Mesenchymal stem cell (in vitro differentiated cells and primary cell): ENCODE measurements around the gene SKI.
A peak's percentile ranks its signal among the peaks of the same experiment; 100 is the strongest.

ENCODE experiments used
- DNase-seq: peaks from one replicate; pipeline ENCODE4 v3.0.0-alpha.2; 2013
- H2AFZ ChIP-seq: one replicate; pipeline ENCODE4 v1.6.1; 2013; ENCODE audit warnings: low read depth, mild to moderate bottlenecking, control low read depth, inconsistent platforms, low read length, moderate library complexity
- H2AK5ac ChIP-seq: 2 replicates; pipeline ENCODE4 v1.6.1; 2013; ENCODE audit warnings: low read length, moderate library complexity, mild to moderate bottlenecking, inconsistent platforms; ENCODE audit not compliant: severe bottlenecking
- H2BK120ac ChIP-seq: one replicate; pipeline ENCODE4 v1.6.1; 2013; ENCODE audit warnings: low read depth, mild to moderate bottlenecking, inconsistent platforms, low read length, moderate library complexity
- H2BK12ac ChIP-seq, 2 experiments: one replicate each; pipeline ENCODE4 v1.6.1; 2013; ENCODE audit warnings: inconsistent platforms in 2 of 2, low read length in 2 of 2, mild to moderate bottlenecking in 2 of 2, moderate library complexity in 2 of 2, control low read depth in 1 of 2
- H2BK15ac ChIP-seq: one replicate; pipeline ENCODE4 v1.6.1; 2013; ENCODE audit warnings: mild to moderate bottlenecking, low read depth, inconsistent platforms; ENCODE audit not compliant: poor library complexity, severe bottlenecking
- H2BK5ac ChIP-seq: 2 replicates; pipeline ENCODE4 v1.6.1; 2013; ENCODE audit warnings: low read depth, mild to moderate bottlenecking, low read length, control low read depth, inconsistent platforms; ENCODE audit not compliant: poor library complexity, severe bottlenecking
- H3K14ac ChIP-seq, 2 experiments: one replicate each; pipeline ENCODE4 v1.6.1; 2013; ENCODE audit warnings: inconsistent platforms in 2 of 2, low read length in 2 of 2, control low read depth in 1 of 2, mild to moderate bottlenecking in 1 of 2, moderate library complexity in 1 of 2
- H3K18ac ChIP-seq, 2 experiments: one replicate each; pipeline ENCODE4 v1.6.1; 2013; ENCODE audit warnings: inconsistent platforms in 2 of 2, low read length in 2 of 2, control low read depth in 1 of 2, low read depth in 1 of 2, mild to moderate bottlenecking in 1 of 2
- H3K23ac ChIP-seq, 2 experiments: one replicate each; pipeline ENCODE4 v1.6.1; 2013; ENCODE audit warnings: inconsistent platforms in 2 of 2, low read length in 2 of 2, mild to moderate bottlenecking in 2 of 2, moderate library complexity in 2 of 2, control low read depth in 1 of 2
- H3K27ac ChIP-seq: 2 replicates; pipeline ENCODE4 v1.5.1; 2013; ENCODE audit warnings: mild to moderate bottlenecking, moderate library complexity, low read length, control low read depth, inconsistent platforms; ENCODE audit not compliant: poor library complexity, severe bottlenecking
- H3K27me3 ChIP-seq, 2 experiments: 2 replicates each; pipeline versions ENCODE4 v1.6.1 to v1.7.0; 2013; ENCODE audit warnings: low read length in 2 of 2, mild to moderate bottlenecking in 2 of 2, moderate library complexity in 2 of 2, control low read depth in 1 of 2, inconsistent platforms in 1 of 2; ENCODE audit not compliant: control insufficient read depth in 1 of 2, insufficient read depth in 1 of 2
- H3K36me3 ChIP-seq, 2 experiments: 2 replicates each; pipeline versions ENCODE4 v1.6.1 to v1.7.0; 2013; ENCODE audit warnings: low read length in 2 of 2, control low read depth in 1 of 2, inconsistent platforms in 1 of 2, low read depth in 1 of 2, mild to moderate bottlenecking in 1 of 2; ENCODE audit not compliant: insufficient read depth in 2 of 2, control insufficient read depth in 1 of 2
- H3K4ac ChIP-seq, 2 experiments: one replicate each; pipeline ENCODE4 v1.6.1; 2013; ENCODE audit warnings: inconsistent platforms in 2 of 2, low read length in 2 of 2, mild to moderate bottlenecking in 2 of 2, moderate library complexity in 2 of 2, control low read depth in 1 of 2, low read depth in 1 of 2
- H3K4me1 ChIP-seq: 2 replicates; pipeline ENCODE4 v1.6.1; 2013; ENCODE audit warnings: low read depth, low read length, control low read depth; ENCODE audit not compliant: control insufficient read depth, insufficient read depth
- H3K4me2 ChIP-seq: 2 replicates; pipeline ENCODE4 v1.6.1; 2013; ENCODE audit warnings: low read length, mild to moderate bottlenecking, inconsistent platforms; ENCODE audit not compliant: poor library complexity, severe bottlenecking
- H3K4me3 ChIP-seq, 2 experiments: 2 replicates each; pipeline versions ENCODE4 v1.5.1 to v1.7.0; 2013; ENCODE audit warnings: low read length in 2 of 2, mild to moderate bottlenecking in 2 of 2, control low read depth in 1 of 2, low read depth in 1 of 2; ENCODE audit not compliant: insufficient read depth in 1 of 2
- H3K79me1 ChIP-seq: replicated peaks from 2 replicates; pipeline ENCODE4 v1.6.1; 2013; ENCODE audit warnings: mild to moderate bottlenecking, control low read depth, low read length, inconsistent platforms; ENCODE audit not compliant: poor library complexity, severe bottlenecking
- H3K9ac ChIP-seq: 2 replicates; pipeline ENCODE4 v1.7.0; 2013; ENCODE audit warnings: mild to moderate bottlenecking, low read length, moderate library complexity
- H3K9me3 ChIP-seq: 2 replicates; pipeline ENCODE4 v1.7.0; 2013; ENCODE audit warnings: mild to moderate bottlenecking, low read length; ENCODE audit not compliant: control insufficient read depth
- H4K8ac ChIP-seq: one replicate; pipeline ENCODE4 v1.6.1; 2013; ENCODE audit warnings: inconsistent platforms, mild to moderate bottlenecking, low read length, moderate library complexity
- H4K91ac ChIP-seq: one replicate; pipeline ENCODE4 v1.6.1; 2013; ENCODE audit warnings: mild to moderate bottlenecking, low read length, inconsistent platforms
- WGBS: methylation state at CpG from one replicate; pipeline ENCODE4 v1.1.7; 2013; ENCODE audit warnings: mixed read lengths; 5-methylcytosine and 5-hydroxymethylcytosine counted together

SKI gene

GRCh38 chr1:2292725-2293450 is 64.8 kb downstream of the SKI start:
- Histone ChIP-seq H3K27ac (no peak overlapping the region), H3K4ac (no peak overlapping the region), H3K9ac (no peak overlapping the region), H3K23ac (no peak overlapping the region), H3K18ac (peak overlapping the region in 1 of 2 experiments; percentile 21), H4K91ac (peak overlapping the region; percentile 62), H2AK5ac (no peak overlapping the region), H2BK120ac (no peak overlapping the region), H2BK15ac (no peak overlapping the region), H3K9me3 (no peaks in the 10 kb centered on the region), H3K4me1 (peaks cover 64% of the 10 kb centered on the region), H3K79me1 (peaks cover 4% of the 10 kb centered on the region), H3K14ac (no peak overlapping the region), H2AFZ (no peak overlapping the region), H3K36me3 (peaks cover 0 to 35% of the 10 kb centered on the region in 2 experiments), H2BK12ac (peak overlapping the region in 1 of 2 experiments; percentile 70), H2BK5ac (no peak overlapping the region), H3K4me3 (no peak overlapping the region), H3K4me2 (no peak overlapping the region), H3K27me3 (no peaks in the 10 kb centered on the region), H4K8ac (peak overlapping the region; percentile 36)
- DNase-seq: no peak
- 96% methylated on average over 30 of the region's 30 CpGs for WGBS

GRCh38 chr1:2294033-2294724 is 66.1 kb downstream of the SKI start:
- peak overlapping the region in 1 of 2 experiments; percentile 78 for H3K14ac ChIP-seq
- H2AK5ac ChIP-seq: no peak overlapping the region
- 91% methylated on average over 23 of the region's 23 CpGs for WGBS
- peaks cover 63% of the 10 kb centered on the region for H3K4me1 ChIP-seq
- H3K27ac ChIP-seq: no peak overlapping the region
- peak overlapping the region in 1 of 2 experiments; percentile 49 for H3K4ac ChIP-seq
- peaks cover 0 to 40% of the 10 kb centered on the region in 2 experiments for H3K36me3 ChIP-seq
- no peak overlapping the region for H3K4me2 ChIP-seq
- H2AFZ ChIP-seq: no peak overlapping the region
- no peak overlapping the region for H3K23ac ChIP-seq
- H3K27me3 ChIP-seq: no peaks in the 10 kb centered on the region
- no peak overlapping the region for H2BK120ac ChIP-seq
- H3K9ac ChIP-seq: peak overlapping the region; percentile 63
- no peak overlapping the region for H2BK15ac ChIP-seq
- peak overlapping the region in 1 of 2 experiments; percentile 22 for H2BK12ac ChIP-seq
- H2BK5ac ChIP-seq: no peak overlapping the region
- no peak for DNase-seq
- H3K4me3 ChIP-seq: peak overlapping the region in 1 of 2 experiments; percentile 32
- H3K9me3 ChIP-seq: no peaks in the 10 kb centered on the region
- no peak overlapping the region for H4K8ac ChIP-seq
- H4K91ac ChIP-seq: no peak overlapping the region
- H3K18ac ChIP-seq: peak overlapping the region in 1 of 2 experiments; percentile 58
- no peaks in the 10 kb centered on the region for H3K79me1 ChIP-seq

GRCh38 chr1:2294725-2295078 is 66.6 kb downstream of the SKI start:
- Histone ChIP-seq H3K4ac (no peak overlapping the region), H2AK5ac (no peak overlapping the region), H2BK5ac (no peak overlapping the region), H4K91ac (no peak overlapping the region), H4K8ac (no peak overlapping the region), H3K4me2 (no peak overlapping the region), H3K14ac (no peak overlapping the region), H2BK12ac (no peak overlapping the region), H3K9ac (peak overlapping the region; percentile 63), H3K9me3 (no peaks in the 10 kb centered on the region), H3K27ac (no peak overlapping the region), H3K27me3 (no peaks in the 10 kb centered on the region), H2AFZ (no peak overlapping the region), H3K36me3 (peaks cover 0 to 43% of the 10 kb centered on the region in 2 experiments), H3K18ac (peak overlapping the region in 1 of 2 experiments; percentile 58), H3K79me1 (no peaks in the 10 kb centered on the region), H3K4me1 (peaks cover 63% of the 10 kb centered on the region), H3K4me3 (peak overlapping the region in 1 of 2 experiments; percentile 32), H3K23ac (no peak overlapping the region), H2BK120ac (no peak overlapping the region), H2BK15ac (no peak overlapping the region)
- 96% methylated on average over 5 of the region's 5 CpGs for WGBS
- no peak for DNase-seq

- no peaks in the 10 kb centered on the region for H3K27me3 ChIP-seq
- H2AFZ ChIP-seq: no peak overlapping the region
Measured at GRCh38 chr1:2295526-2295925, 67.4 kb downstream of the SKI start.

More at GRCh38 chr1:2295526-2295925, 67.4 kb downstream of the SKI start:
- Histone ChIP-seq H3K23ac (peak overlapping the region in 1 of 2 experiments; percentile 42), H3K18ac (peak overlapping the region in 1 of 2 experiments; percentile 49), H2AK5ac (no peak overlapping the region), H3K79me1 (no peaks in the 10 kb centered on the region), H3K4me3 (no peak overlapping the region), H3K4ac (no peak overlapping the region), H4K91ac (peak overlapping the region; percentile 23), H3K14ac (no peak overlapping the region), H2BK5ac (no peak overlapping the region), H2BK15ac (no peak overlapping the region), H3K36me3 (peaks cover 0 to 43% of the 10 kb centered on the region in 2 experiments), H2BK12ac (peak overlapping the region in 1 of 2 experiments; percentile 37), H4K8ac (no peak overlapping the region), H3K4me2 (no peak overlapping the region), H2BK120ac (no peak overlapping the region), H3K4me1 (peaks cover 59% of the 10 kb centered on the region), H3K9ac (no peak overlapping the region), H3K27ac (no peak overlapping the region), H3K9me3 (no peaks in the 10 kb centered on the region)
- no peak for DNase-seq
- 98% methylated on average over 13 of the region's 13 CpGs for WGBS
